T-helper 17 cell (primary cell): Measurements from ENCODE around the gene LYPD1. TPM values are rescaled to one million over a fixed set of nuclear protein-coding genes. Genes with fewer than 3 reads are reported as not detected.

Experiments used
- ATAC-seq: fragments of 150-1000 bp; cut with Tn5 transposase; 2 replicates; pipeline ENCODE4 v1.10.0; 2021; ENCODE audit warnings: mild to moderate bottlenecking, moderate library complexity
- DNase-seq, 3 donors: peaks; one replicate each; pipeline versions ENCODE4 v3.0.0 to v3.0.0-alpha.2; 2020 to 2021
- H3K9me3 ChIP-seq: one replicate; pipeline ENCODE4 v1.7.0; 2013; ENCODE audit warnings: low read length, mild to moderate bottlenecking; ENCODE audit not compliant: control insufficient read depth, poor library complexity, severe bottlenecking
- H3K27ac Mint-ChIP-seq: one replicate; pipeline ENCODE4 v1.8.0; 2022; ENCODE audit warnings: mild to moderate bottlenecking, moderate library complexity, mixed read lengths
- H3K27me3 Mint-ChIP-seq: one replicate; pipeline ENCODE4 v1.8.0; 2022; ENCODE audit warnings: mixed read lengths
- H3K36me3 Mint-ChIP-seq: one replicate; pipeline ENCODE4 v1.8.0; 2022; ENCODE audit warnings: low read depth, mixed read lengths
- H3K4me1 Mint-ChIP-seq: one replicate; pipeline ENCODE4 v1.8.0; 2022; ENCODE audit warnings: mild to moderate bottlenecking, mixed read lengths
- H3K4me3 Mint-ChIP-seq: one replicate; pipeline ENCODE4 v1.8.0; 2022; ENCODE audit warnings: mild to moderate bottlenecking, moderate library complexity, mixed read lengths
- total RNA-seq, 4 donors: library from RNA in 2 of 4; stranded (reverse) in 2 of 4; gene quantifications; one replicate each; pipeline ENCODE4 v1.2.3 and lab custom pipeline; 2022 to 2026

The LYPD1 gene
- total RNA-seq, 2 donors from 2014 or later, result not detected

- H3K4me3 Mint-ChIP-seq, result no peak overlapping the region
- ATAC-seq (no peak), DNase-seq (no peak)
- peaks cover 2% of the 10 kb centered on the region for H3K27me3 Mint-ChIP-seq
- no peaks in the 10 kb centered on the region for H3K36me3 Mint-ChIP-seq
- no peaks in the 10 kb centered on the region for H3K9me3 ChIP-seq
- no peaks in the 10 kb centered on the region for H3K4me1 Mint-ChIP-seq
- H3K27ac Mint-ChIP-seq, result no peak overlapping the region
Measured at GRCh38 chr2:132680544-132680943, 10.5 kb upstream of the LYPD1 start.

GRCh38 chr2:132678483-132678882 lies 8.5 kb upstream of the LYPD1 start:
- no peak overlapping the region for H3K27ac Mint-ChIP-seq
- H3K9me3 ChIP-seq, result no peaks in the 10 kb centered on the region
- DNase-seq (no peak), ATAC-seq (no peak)
- no peaks in the 10 kb centered on the region for H3K4me1 Mint-ChIP-seq
- no peak overlapping the region for H3K4me3 Mint-ChIP-seq
- H3K36me3 Mint-ChIP-seq, result no peaks in the 10 kb centered on the region
- H3K27me3 Mint-ChIP-seq, result peaks cover 7% of the 10 kb centered on the region

GRCh38 chr2:132677661-132678060 lies 7.7 kb upstream of the LYPD1 start:
- no peak overlapping the region for H3K27ac Mint-ChIP-seq
- no peak for DNase-seq
- no peaks in the 10 kb centered on the region for H3K36me3 Mint-ChIP-seq
- no peaks in the 10 kb centered on the region for H3K9me3 ChIP-seq
- no peaks in the 10 kb centered on the region for H3K4me1 Mint-ChIP-seq
- ATAC-seq, result no peak
- H3K4me3 Mint-ChIP-seq, result no peak overlapping the region
- H3K27me3 Mint-ChIP-seq, result peaks cover 13% of the 10 kb centered on the region

- Mint-ChIP-seq H3K27ac (no peak overlapping the region), H3K4me1 (no peaks in the 10 kb centered on the region)
- DNase-seq, result no peak
Measured at GRCh38 chr2:132676999-132677398, 7.0 kb upstream of the LYPD1 start.

DNA sequence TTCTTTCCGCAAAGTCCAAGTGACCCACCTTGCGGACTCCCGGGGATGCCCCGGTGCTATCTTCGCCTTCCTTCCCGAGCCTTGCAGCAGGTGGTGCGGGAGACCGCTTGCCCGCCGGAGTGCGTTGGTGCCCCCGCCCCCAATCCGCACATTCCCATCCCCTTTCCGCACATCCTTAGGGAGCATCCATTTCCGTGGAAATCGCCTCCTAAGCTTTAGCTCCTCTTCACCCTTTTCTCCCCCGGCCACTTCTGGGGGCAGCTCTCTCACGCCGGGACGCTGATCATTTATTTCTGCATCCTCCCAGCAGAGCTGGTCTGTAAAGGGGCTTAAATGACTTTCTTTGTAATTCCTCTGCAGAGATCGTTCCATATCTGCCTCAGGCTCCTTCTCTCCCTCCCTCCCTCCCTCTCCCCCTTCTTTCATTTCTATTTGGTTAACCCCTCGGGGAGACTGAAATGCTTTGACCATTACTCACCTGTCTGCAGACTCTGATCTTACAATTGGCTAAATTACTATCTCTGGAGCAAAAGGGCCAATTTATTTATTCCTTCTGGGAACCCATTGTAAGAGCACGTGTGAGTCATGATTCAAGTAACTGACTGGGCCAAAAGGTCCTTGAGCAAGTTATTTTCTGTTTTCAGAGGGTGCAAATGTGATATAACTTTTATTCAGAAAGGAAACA lies 1.3 kb upstream of the LYPD1 start:
- no peak overlapping the region for H3K27ac Mint-ChIP-seq
- H3K4me1 Mint-ChIP-seq, result peaks cover 2% of the 10 kb centered on the region
- H3K4me3 Mint-ChIP-seq, result no peak overlapping the region
- peaks cover 37% of the 10 kb centered on the region for H3K27me3 Mint-ChIP-seq
- no peaks in the 10 kb centered on the region for H3K9me3 ChIP-seq
- ATAC-seq, result no peak
- no peak for DNase-seq
- H3K36me3 Mint-ChIP-seq, result no peaks in the 10 kb centered on the region

More at GRCh38 chr2:132676999-132677398, 7.0 kb upstream of the LYPD1 start:
- no peak for ATAC-seq
- H3K9me3 ChIP-seq, result no peaks in the 10 kb centered on the region
- peaks cover 14% of the 10 kb centered on the region for H3K27me3 Mint-ChIP-seq
- H3K36me3 Mint-ChIP-seq, result no peaks in the 10 kb centered on the region
- no peak overlapping the region for H3K4me3 Mint-ChIP-seq

- ATAC-seq (no peak), DNase-seq (no peak)
- Mint-ChIP-seq H3K27me3 (peaks cover 42% of the 10 kb centered on the region), H3K4me1 (peaks cover 2% of the 10 kb centered on the region), H3K27ac (no peak overlapping the region), H3K4me3 (no peak overlapping the region), H3K36me3 (no peaks in the 10 kb centered on the region)
- H3K9me3 ChIP-seq, result no peaks in the 10 kb centered on the region
Measured at GRCh38 chr2:132670496-132671150, 618 bp upstream of the LYPD1 start.

DNA sequence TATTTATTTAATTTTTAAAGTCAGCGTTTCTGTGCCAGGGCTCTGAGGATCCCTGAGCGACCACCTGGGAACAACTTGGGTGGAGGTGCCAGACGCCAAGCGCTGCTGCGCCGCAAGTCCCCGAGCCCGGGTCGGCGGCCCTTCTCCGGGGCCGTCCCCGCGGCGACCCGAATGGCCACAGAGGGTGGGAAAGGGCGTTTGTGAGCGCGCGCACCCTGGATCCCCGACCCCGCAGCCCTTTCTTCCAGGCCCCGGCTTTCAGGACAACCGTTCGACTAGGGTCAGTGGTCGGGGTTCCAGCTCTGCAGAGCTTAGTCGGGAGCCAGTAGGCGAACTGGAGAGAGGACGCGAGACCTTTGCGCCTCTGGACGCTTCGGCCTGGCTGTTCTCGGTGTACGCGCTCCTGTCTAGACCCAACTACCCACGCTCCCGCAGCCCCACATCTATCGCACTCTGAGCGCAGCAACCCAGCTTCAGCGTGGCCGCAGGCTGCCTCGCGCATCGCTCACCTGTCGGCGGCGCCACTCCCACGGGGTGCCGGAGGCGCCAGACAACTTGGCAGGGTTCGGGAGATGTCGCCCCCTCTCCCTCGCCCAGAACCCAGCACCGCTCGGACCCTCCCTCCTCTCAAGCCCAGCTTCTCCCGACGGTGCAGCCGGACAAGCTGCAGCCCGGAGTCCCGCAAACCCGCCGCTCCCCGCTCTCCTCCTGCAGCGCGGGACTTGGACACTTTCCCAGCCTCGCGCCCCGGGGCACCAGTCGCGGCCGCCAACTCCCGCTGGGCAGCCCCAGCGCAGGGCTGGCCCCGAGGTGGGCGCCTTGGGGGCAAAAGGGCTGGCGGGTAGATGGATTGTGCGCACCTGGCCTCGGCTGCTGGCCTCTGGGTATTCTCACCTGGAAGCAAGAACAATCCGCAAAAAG lies 758 bp downstream of the LYPD1 start:
- ATAC-seq, result no peak
- no peaks in the 10 kb centered on the region for H3K36me3 Mint-ChIP-seq
- peaks cover 41% of the 10 kb centered on the region for H3K27me3 Mint-ChIP-seq
- H3K27ac Mint-ChIP-seq, result no peak overlapping the region
- DNase-seq, result no peak
- H3K4me3 Mint-ChIP-seq, result no peak overlapping the region
- H3K9me3 ChIP-seq, result no peaks in the 10 kb centered on the region
- peaks cover 2% of the 10 kb centered on the region for H3K4me1 Mint-ChIP-seq

GRCh38 chr2:132668189-132668823 lies 1.7 kb downstream of the LYPD1 start:
- Mint-ChIP-seq H3K4me3 (peak overlapping the region; percentile 25), H3K27ac (no peak overlapping the region), H3K27me3 (peaks cover 41% of the 10 kb centered on the region), H3K36me3 (no peaks in the 10 kb centered on the region), H3K4me1 (peaks cover 2% of the 10 kb centered on the region)
- no peak for DNase-seq
- H3K9me3 ChIP-seq, result no peaks in the 10 kb centered on the region
- ATAC-seq, result no peak

DNA sequence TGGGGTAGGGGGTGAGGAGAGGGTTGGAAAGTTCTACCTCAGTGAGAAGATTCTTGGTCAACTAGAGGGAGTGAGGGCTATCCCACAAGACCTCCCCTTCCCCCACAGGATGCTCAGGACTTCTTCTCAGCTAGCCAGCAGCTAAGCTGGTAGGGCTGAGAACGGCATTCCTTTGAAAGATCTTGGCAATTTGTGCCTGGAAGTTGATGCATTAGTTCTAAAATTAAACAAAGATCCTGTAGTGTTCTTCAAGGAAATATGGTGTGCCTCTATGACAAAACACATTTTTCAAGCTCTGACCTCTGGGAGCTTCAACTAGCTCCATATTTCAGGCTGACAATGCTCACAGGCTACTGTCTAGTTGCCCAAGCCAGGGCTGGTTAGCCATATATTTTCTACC lies 2.3 kb downstream of the LYPD1 start:
- Mint-ChIP-seq H3K4me1 (peaks cover 2% of the 10 kb centered on the region), H3K4me3 (no peak overlapping the region), H3K36me3 (no peaks in the 10 kb centered on the region), H3K27ac (no peak overlapping the region), H3K27me3 (peaks cover 35% of the 10 kb centered on the region)
- no peaks in the 10 kb centered on the region for H3K9me3 ChIP-seq
- DNase-seq, result no peak
- no peak for ATAC-seq

- no peaks in the 10 kb centered on the region for H3K9me3 ChIP-seq
- peaks cover 25% of the 10 kb centered on the region for H3K27me3 Mint-ChIP-seq
- no peaks in the 10 kb centered on the region for H3K36me3 Mint-ChIP-seq
- no peak overlapping the region for H3K4me3 Mint-ChIP-seq
- DNase-seq, result no peak
- H3K27ac Mint-ChIP-seq, result no peak overlapping the region
- no peak for ATAC-seq
- no peaks in the 10 kb centered on the region for H3K4me1 Mint-ChIP-seq
Measured at GRCh38 chr2:132665401-132666140, 4.4 kb downstream of the LYPD1 start.

DNA sequence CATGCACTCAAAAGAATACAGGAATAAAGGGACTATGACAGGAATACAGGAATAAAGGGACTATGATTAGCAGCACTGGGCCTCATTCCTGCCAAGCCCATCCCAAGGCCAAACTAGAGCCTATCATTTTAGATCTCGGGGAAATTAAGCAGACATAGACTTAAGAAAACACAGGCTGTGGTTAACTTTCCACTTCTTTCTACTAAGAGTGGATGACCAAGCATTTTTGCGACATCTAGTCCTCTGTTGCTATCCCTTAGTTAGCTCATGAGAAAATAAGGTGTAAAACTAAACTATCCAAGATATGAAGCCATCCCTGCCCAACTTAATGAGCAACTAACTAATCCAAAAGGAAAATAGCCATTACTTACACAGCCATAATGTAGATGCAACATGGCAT lies 5.9 kb downstream of the LYPD1 start:
- H3K36me3 Mint-ChIP-seq, result no peaks in the 10 kb centered on the region
- H3K27me3 Mint-ChIP-seq, result peaks cover 25% of the 10 kb centered on the region
- no peak for ATAC-seq
- no peak overlapping the region for H3K4me3 Mint-ChIP-seq
- no peaks in the 10 kb centered on the region for H3K4me1 Mint-ChIP-seq
- no peak for DNase-seq
- no peaks in the 10 kb centered on the region for H3K9me3 ChIP-seq
- no peak overlapping the region for H3K27ac Mint-ChIP-seq

- Mint-ChIP-seq H3K36me3 (no peaks in the 10 kb centered on the region), H3K4me1 (no peaks in the 10 kb centered on the region), H3K4me3 (no peak overlapping the region), H3K27ac (no peak overlapping the region), H3K27me3 (peaks cover 15% of the 10 kb centered on the region)
- no peaks in the 10 kb centered on the region for H3K9me3 ChIP-seq
- ATAC-seq (no peak), DNase-seq (no peak)
Measured at GRCh38 chr2:132662732-132663131, 7.3 kb downstream of the LYPD1 start.
